HepG2 (cell line): ENCODE measurements around the gene GAREM1. TPM values are rescaled to one million over a fixed set of nuclear protein-coding genes. Genes with fewer than 3 reads are reported as not detected.
A peak's percentile ranks its signal among the peaks of the same experiment; 100 is the strongest.

Source experiments
- ATF2 ChIP-seq: sonication (generic); formaldehyde crosslinking; IDR thresholded peaks from 2 replicates; pipeline ENCODE4 v1.4.0; 2020; ENCODE audit warnings: missing genetic modification reagents
- BCLAF1 ChIP-seq: fragments of 450-650 bp; IDR thresholded peaks from 2 replicates; pipeline ENCODE4 v1.6.1; 2017; ENCODE audit warnings: mild to moderate bottlenecking
- GATA4 ChIP-seq: sonication (generic); IDR thresholded peaks from 2 replicates; pipeline ENCODE4 v1.6.1; 2016; ENCODE audit warnings: antibody characterized with exemption, low read depth, borderline replicate concordance
- HOMEZ ChIP-seq: IDR thresholded peaks from 2 replicates; pipeline ENCODE4 v1.6.1; 2016; ENCODE audit warnings: low read depth
- MYNN ChIP-seq: sonication (generic); formaldehyde crosslinking; IDR thresholded peaks from 2 replicates; pipeline ENCODE4 v1.4.0; 2020; ENCODE audit warnings: mild to moderate bottlenecking, low read depth, missing genetic modification reagents
- PBX2 ChIP-seq: IDR thresholded peaks from 2 replicates; pipeline ENCODE4 v1.6.1; 2016; ENCODE audit warnings: control low read depth
- SAP130 ChIP-seq: IDR thresholded peaks from 2 replicates; pipeline ENCODE4 v1.6.1; 2016; ENCODE audit warnings: low read depth
- ZNF230 ChIP-seq: sonication (generic); formaldehyde crosslinking; IDR thresholded peaks from 2 replicates; pipeline ENCODE4 v1.4.0; 2020; ENCODE audit warnings: mild to moderate bottlenecking, missing genetic modification reagents
- ZNF564 ChIP-seq: sonication (generic); formaldehyde crosslinking; IDR thresholded peaks from 2 replicates; pipeline ENCODE4 v1.8.1; 2023; ENCODE audit warnings: mild to moderate bottlenecking, missing genetic modification reagents
- ZNF576 ChIP-seq: sonication (generic); formaldehyde crosslinking; IDR thresholded peaks from 2 replicates; pipeline ENCODE4 v1.4.0; 2020; ENCODE audit warnings: mild to moderate bottlenecking, missing genetic modification reagents
- ZSCAN31 ChIP-seq: sonication (generic); formaldehyde crosslinking; IDR thresholded peaks from 2 replicates; pipeline ENCODE4 v1.5.0; 2020; ENCODE audit warnings: low read depth, mild to moderate bottlenecking, missing genetic modification reagents
- polyA plus RNA-seq, 8 experiments: library from polyadenylated mRNA; depleted of rRNA in 3 of 8; stranded (reverse) in 7 of 8; unstranded in 1 of 8; fragments of >200 nt; fragmentation: Illumina TruSeq in 4 of 8; extraction: Trizol in 4 of 8; gene quantifications; 2 replicates each; pipeline versions ENCODE4 v1.2.1 to v1.2.3, GENCODE V29; 2011 to 2016; ENCODE audit warnings: low read depth in 4 of 8, missing spikeins in 1 of 8, mixed read lengths in 1 of 8; ENCODE audit not compliant: insufficient read depth in 1 of 8
- total RNA-seq, 5 experiments: library from RNA; depleted of rRNA; stranded (reverse); fragments of >200 nt; fragmentation: Illumina TruSeq; extraction: Trizol; gene quantifications; 2 replicates each; pipeline ENCODE4 v1.2.3, GENCODE V29; 2016; ENCODE audit warnings: low read depth in 1 of 5
- TF ChIP-seq, protein P1 (sequence below): sonication (generic); formaldehyde crosslinking; IDR thresholded peaks from 2 replicates; pipeline ENCODE4 v1.4.0; 2020; ENCODE audit warnings: missing genetic modification reagents, mild to moderate bottlenecking, borderline replicate concordance

Gene GAREM1
- total and polyA plus RNA-seq, 2 of the 13 experiments (the other 11 are each of a cell fraction or from before 2014, with no cell fraction given) = 2.5 to 2.9 TPM

GRCh38 chr18:32470714-32471633 lies at the start of gene GAREM1 (continued):
- TF ChIP-seq BCLAF1 (no peak), GATA4 (peak; percentile 52; the same call in 1 of the 2 replicates), ZNF564 (CRISPR knock-in tag) (peak; percentile 62; the same call in 1 of the 2 replicates), ZNF576 (CRISPR knock-in tag) (no peak), MYNN (CRISPR knock-in tag) (no peak), PBX2 (CRISPR knock-in tag) (no peak), ZSCAN31 (CRISPR knock-in tag) (no peak), ZNF230 (CRISPR knock-in tag) (0 out of 2 replicates have a peak, but pooled peaks have one; percentile 33), SAP130 (CRISPR knock-in tag) (peak; percentile 50), ATF2 (CRISPR knock-in tag) (no peak; the same call in 1 of the 2 replicates), HOMEZ (no peak)
- TF ChIP-seq, protein P1, sequence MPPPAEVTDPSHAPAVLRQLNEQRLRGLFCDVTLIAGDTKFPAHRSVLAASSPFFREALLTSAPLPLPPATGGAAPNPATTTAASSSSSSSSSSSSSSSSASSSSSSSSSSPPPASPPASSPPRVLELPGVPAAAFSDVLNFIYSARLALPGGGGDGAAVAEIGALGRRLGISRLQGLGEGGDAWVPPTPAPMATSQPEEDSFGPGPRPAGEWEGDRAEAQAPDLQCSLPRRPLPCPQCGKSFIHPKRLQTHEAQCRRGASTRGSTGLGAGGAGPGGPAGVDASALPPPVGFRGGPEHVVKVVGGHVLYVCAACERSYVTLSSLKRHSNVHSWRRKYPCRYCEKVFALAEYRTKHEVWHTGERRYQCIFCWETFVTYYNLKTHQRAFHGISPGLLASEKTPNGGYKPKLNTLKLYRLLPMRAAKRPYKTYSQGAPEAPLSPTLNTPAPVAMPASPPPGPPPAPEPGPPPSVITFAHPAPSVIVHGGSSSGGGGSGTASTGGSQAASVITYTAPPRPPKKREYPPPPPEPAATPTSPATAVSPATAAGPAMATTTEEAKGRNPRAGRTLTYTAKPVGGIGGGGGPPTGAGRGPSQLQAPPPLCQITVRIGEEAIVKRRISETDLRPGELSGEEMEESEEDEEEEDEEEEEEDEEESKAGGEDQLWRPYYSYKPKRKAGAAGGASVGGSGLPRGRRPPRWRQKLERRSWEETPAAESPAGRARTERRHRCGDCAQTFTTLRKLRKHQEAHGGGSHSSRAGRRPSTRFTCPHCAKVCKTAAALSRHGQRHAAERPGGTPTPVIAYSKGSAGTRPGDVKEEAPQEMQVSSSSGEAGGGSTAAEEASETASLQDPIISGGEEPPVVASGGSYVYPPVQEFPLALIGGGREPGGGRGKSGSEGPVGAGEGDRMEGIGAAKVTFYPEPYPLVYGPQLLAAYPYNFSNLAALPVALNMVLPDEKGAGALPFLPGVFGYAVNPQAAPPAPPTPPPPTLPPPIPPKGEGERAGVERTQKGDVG (CRISPR knock-in tag) = peak; percentile 29; the same call in 1 of the 2 replicates
